Activated B cell treated with CpG ODN at 0.5 μM for 24 hours (primary cell): Measurements from ENCODE around the gene TTLL3. TPM values are rescaled to one million over a fixed set of nuclear protein-coding genes. Genes with fewer than 3 reads are reported as not detected.
A peak's percentile ranks its signal among the peaks of the same experiment; 100 is the strongest.

Source experiments
- ATAC-seq: fragments of 200-7000 bp; cut with Tn5 transposase; one replicate; pipeline ENCODE4 v1.10.0; 2021; ENCODE audit warnings: low read depth, mild to moderate bottlenecking, moderate library complexity
- CTCF ChIA-PET: fragments of 350-600 bp; sonication (Branson Sonifier 250); formaldehyde crosslinking; loops from one replicate; lab custom pipeline; 2021; ENCODE audit warnings: antibody characterized with exemption; lab: Charles Lee
- POLR2A ChIA-PET: fragments of 350-600 bp; sonication (Branson Sonifier 250); formaldehyde crosslinking; loops from one replicate; lab custom pipeline; 2021; ENCODE audit warnings: antibody characterized with exemption; lab: Charles Lee
- DNase-seq: peaks from one replicate; pipeline ENCODE4 v3.0.0; 2022
- H3K27ac Mint-ChIP-seq: one replicate; pipeline ENCODE4 v1.8.0; 2020; ENCODE audit warnings: mixed read lengths
- H3K27me3 Mint-ChIP-seq: one replicate; pipeline ENCODE4 v1.8.0; 2021; ENCODE audit warnings: mixed read lengths
- H3K36me3 Mint-ChIP-seq: one replicate; pipeline ENCODE4 v1.8.0; 2021; ENCODE audit warnings: low read depth, mixed read lengths
- H3K4me1 Mint-ChIP-seq: one replicate; pipeline ENCODE4 v1.8.0; 2021; ENCODE audit warnings: mixed read lengths
- H3K4me3 Mint-ChIP-seq: one replicate; pipeline ENCODE4 v1.8.0; 2020; ENCODE audit warnings: mild to moderate bottlenecking, mixed read lengths
- H3K9me3 Mint-ChIP-seq: one replicate; pipeline ENCODE4 v1.8.0; 2020; ENCODE audit warnings: mixed read lengths
- CTCF ChIP-seq: fragments of 200-600 bp; IDR thresholded peaks from one replicate; pipeline ENCODE4 v1.8.0; 2022; ENCODE audit warnings: antibody characterized with exemption, mild to moderate bottlenecking
- intact Hi-C: fragments of 100-400 bp; cut with micrococcal nuclease; formaldehyde crosslinking; loops from one replicate; pipeline ENCODE4 v1.15.1; 2024
- total RNA-seq: library from RNA; stranded (reverse); gene quantifications from 2 replicates; pipeline ENCODE4 v1.2.3, GENCODE V29; 2022

The TTLL3 gene, protein sequence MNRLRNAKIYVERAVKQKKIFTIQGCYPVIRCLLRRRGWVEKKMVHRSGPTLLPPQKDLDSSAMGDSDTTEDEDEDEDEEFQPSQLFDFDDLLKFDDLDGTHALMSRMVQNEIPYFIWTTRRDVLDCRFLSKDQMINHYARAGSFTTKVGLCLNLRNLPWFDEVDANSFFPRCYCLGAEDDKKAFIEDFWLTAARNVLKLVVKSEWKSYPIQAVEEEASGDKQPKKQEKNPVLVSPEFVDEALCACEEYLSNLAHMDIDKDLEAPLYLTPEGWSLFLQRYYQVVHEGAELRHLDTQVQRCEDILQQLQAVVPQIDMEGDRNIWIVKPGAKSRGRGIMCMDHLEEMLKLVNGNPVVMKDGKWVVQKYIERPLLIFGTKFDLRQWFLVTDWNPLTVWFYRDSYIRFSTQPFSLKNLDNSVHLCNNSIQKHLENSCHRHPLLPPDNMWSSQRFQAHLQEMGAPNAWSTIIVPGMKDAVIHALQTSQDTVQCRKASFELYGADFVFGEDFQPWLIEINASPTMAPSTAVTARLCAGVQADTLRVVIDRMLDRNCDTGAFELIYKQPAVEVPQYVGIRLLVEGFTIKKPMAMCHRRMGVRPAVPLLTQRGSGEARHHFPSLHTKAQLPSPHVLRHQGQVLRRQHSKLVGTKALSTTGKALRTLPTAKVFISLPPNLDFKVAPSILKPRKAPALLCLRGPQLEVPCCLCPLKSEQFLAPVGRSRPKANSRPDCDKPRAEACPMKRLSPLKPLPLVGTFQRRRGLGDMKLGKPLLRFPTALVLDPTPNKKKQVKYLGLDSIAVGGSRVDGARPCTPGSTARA
- 51.4 and 61.9 TPM in 2 replicates for total RNA-seq

GRCh38 chr3:9809615-9810432, at the start of gene TTLL3:
Gene TTLL3 (plus strand): TSS chr3:9810262. CDS start chr3:9810662, 400 bp downstream.
- H3K27ac Mint-ChIP-seq = peak within 1 kb of the TSS; percentile 98
- H3K36me3 Mint-ChIP-seq = peaks cover 31% of the 10 kb centered on the region
- no peak for TF ChIP-seq CTCF
- peak within 1 kb of the TSS; percentile 91 for H3K4me3 Mint-ChIP-seq
- H3K4me1 Mint-ChIP-seq = peaks cover 33% of the 10 kb centered on the region
- ATAC-seq (peak; percentile 69), DNase-seq (peak; percentile 55)
- POLR2A ChIA-PET = interaction anchor here (0.5 to 6.4 kb wide), 10 partner anchors 8 to 413 kb away, joined by 3 to 146 read pairs (median 5); partner anchors contain the start of genes ARPC4, BRPF1, CRELD1 and EMC3
- intact Hi-C loops = loop anchor here (1.0 to 5.0 kb wide), 5 partner anchors 15 to 308 kb away; partner anchors contain the start of genes BRPF1, CRELD1 and RPUSD3
- H3K9me3 Mint-ChIP-seq = no peaks in the 10 kb centered on the region
- CTCF ChIA-PET = interaction anchor here (1.2 to 1.7 kb wide), 2 partner anchors 14 to 137 kb away, joined by 4 read pairs; no protein-coding TSS in a partner anchor
- H3K27me3 Mint-ChIP-seq = no peaks in the 10 kb centered on the region

GRCh38 chr3:9760779-9761505, 49.1 kb upstream of the TTLL3 start:
- no peak for ATAC-seq
- intact Hi-C loops = no loop called here
- no peak for TF ChIP-seq CTCF
- no peak for DNase-seq
- Mint-ChIP-seq H3K27ac (no peak overlapping the region), H3K36me3 (peaks cover 32% of the 10 kb centered on the region), H3K27me3 (no peaks in the 10 kb centered on the region), H3K4me1 (no peaks in the 10 kb centered on the region), H3K9me3 (no peaks in the 10 kb centered on the region), H3K4me3 (no peak overlapping the region)
- POLR2A ChIA-PET = no interaction called here
- CTCF ChIA-PET = no interaction called here

DNA sequence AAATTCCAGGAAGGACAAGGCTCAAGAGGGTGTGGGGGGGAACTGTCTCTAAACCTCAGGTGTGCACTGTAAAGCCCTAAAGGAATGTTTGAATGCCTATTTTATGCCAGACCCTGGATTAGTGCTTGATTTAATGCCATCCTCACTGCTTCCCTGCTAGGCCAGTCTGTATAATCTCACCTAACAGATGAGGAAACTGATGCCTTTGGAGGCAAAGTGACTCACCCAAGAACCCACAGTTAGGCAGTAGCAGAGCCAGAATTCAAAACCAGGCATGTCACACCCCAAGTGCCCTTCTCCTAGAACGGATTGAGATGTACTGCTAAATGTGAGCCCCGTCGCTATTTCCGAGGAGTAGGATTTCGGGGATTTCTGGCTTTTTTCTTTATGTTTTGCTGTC, 48.1 kb upstream of the TTLL3 start:
- DNase-seq (no peak), ATAC-seq (no peak)
- no peaks in the 10 kb centered on the region for H3K27me3 Mint-ChIP-seq
- CTCF ChIA-PET = interaction anchor here (0.6 kb wide), 1 partner anchor 9 kb away, joined by 5 read pairs; no protein-coding TSS in a partner anchor
- H3K4me1 Mint-ChIP-seq = no peaks in the 10 kb centered on the region
- TF ChIP-seq CTCF = no peak
- POLR2A ChIA-PET = no interaction called here
- no peaks in the 10 kb centered on the region for H3K9me3 Mint-ChIP-seq
- intact Hi-C loops = no loop called here
- no peak overlapping the region for H3K27ac Mint-ChIP-seq
- peaks cover 23% of the 10 kb centered on the region for H3K36me3 Mint-ChIP-seq
- no peak overlapping the region for H3K4me3 Mint-ChIP-seq

DNA sequence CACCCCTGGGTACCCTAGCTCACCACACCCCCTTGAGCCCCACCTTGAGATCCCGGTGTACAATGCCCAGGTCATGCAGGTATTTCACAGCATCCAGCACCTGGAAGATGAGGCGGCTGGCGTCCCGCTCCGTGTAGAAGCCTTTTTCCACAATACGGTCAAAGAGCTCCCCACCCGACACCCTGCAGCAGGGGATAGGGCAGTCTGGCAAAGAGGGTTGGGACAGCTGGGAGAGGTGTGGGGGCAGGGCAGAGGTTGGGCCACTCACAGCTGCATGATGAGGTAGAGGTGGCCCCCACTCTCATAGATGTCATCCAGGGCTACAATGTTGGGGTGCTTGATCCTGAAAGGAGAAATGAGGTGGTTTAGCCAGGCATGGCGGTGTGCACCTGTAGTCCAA, 47.2 kb upstream of the TTLL3 start:
- intact Hi-C loops = no loop called here
- Mint-ChIP-seq H3K27ac (peak overlapping the region; percentile 18), H3K4me3 (no peak overlapping the region), H3K36me3 (peaks cover 19% of the 10 kb centered on the region), H3K4me1 (no peaks in the 10 kb centered on the region), H3K27me3 (no peaks in the 10 kb centered on the region), H3K9me3 (no peaks in the 10 kb centered on the region)
- no peak for TF ChIP-seq CTCF
- POLR2A ChIA-PET = interaction anchor here (0.6 kb wide), 1 partner anchor 41 kb away, joined by 3 read pairs; no protein-coding TSS in a partner anchor
- ATAC-seq (no peak), DNase-seq (no peak)
- CTCF ChIA-PET = no interaction called here
